Stimulated activated CD8-positive, alpha-beta memory T cell treated with anti-CD3 and anti-CD28 coated beads, Interleukin-7, amount 100 ng/mL, for 48 hours (primary cell): ENCODE results near the gene SLK.

Source experiments
- DNase-seq, 2 donors: peaks; one replicate each; pipeline ENCODE4 v3.0.0-alpha.2; 2020; ENCODE audit warnings: low read depth in 1 of 2; ENCODE audit errors: extremely low read depth in 1 of 2

SLK gene

DNA sequence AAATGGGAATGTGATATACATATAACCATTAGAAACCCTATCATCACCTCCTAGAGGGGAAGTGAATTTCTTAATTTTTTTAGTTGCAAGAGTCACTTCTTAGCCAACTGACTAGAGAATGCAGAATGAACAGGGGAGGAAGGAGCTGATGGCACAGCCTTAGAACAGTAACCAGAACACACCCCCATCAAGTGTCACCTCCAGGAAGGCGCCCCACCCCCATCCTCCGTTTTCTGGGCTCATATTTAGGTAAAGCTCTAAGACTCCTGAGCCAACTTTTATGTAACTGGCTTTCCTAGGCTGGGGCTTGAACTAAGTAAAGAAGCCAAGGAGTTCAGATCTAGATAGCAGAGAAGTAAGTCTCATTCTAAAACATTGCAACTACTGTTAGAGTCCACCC is 64.7 kb downstream of the SLK start:
- no peak for DNase-seq

- DNase-seq = no peak
Measured at GRCh38 chr10:104032144-104032775, 65.3 kb downstream of the SLK start.

DNA sequence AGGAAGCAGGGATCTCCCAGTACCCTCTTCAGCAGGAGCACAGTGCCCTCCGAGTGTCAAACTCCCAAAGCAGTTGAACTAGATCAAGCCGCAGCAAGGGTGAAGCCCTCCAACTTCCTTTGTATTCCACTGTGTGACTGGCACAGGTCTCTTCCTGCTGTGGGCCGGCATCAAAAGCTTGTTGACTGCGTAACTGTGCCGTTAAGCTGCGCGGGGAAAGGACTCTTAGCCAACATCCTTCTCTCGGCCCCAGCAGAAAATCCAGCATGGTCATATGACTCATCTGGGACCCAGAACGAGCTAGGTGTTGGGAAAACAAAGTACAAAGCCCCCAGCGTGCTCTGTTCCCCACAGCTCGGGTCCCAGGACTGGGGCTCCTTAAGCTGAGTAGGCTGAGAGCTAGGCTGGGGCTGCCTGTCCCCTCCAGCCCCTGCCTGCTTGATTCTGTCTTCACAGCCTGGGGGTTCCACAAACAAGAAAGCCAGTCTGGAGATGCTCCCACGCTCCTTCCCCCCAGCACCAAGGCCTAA is 66.5 kb downstream of the SLK start:
- DNase-seq = no peak

DNA sequence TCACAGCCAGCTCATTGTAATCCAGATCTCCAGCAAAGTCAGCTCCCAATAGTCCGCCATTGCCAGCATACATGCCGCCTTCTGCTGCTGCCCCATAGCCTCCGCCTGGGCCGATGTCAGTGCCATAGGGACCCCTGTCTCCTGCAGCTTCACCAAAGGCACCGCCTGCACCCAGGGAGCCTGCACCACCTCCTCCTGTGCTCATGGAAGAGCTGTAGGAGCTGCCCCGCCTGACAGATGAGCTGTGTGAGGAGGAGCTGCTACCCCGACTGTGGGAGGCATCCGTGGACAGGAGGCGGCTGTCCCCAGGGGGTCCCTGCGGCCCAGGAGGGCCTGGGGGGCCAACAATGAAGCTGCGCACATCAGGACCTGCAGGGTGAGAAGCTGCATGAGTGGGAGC is 67.0 kb downstream of the SLK start:
- no peak for DNase-seq

- DNase-seq = no peak
Measured at GRCh38 chr10:104034401-104035193, 67.7 kb downstream of the SLK start.

DNA sequence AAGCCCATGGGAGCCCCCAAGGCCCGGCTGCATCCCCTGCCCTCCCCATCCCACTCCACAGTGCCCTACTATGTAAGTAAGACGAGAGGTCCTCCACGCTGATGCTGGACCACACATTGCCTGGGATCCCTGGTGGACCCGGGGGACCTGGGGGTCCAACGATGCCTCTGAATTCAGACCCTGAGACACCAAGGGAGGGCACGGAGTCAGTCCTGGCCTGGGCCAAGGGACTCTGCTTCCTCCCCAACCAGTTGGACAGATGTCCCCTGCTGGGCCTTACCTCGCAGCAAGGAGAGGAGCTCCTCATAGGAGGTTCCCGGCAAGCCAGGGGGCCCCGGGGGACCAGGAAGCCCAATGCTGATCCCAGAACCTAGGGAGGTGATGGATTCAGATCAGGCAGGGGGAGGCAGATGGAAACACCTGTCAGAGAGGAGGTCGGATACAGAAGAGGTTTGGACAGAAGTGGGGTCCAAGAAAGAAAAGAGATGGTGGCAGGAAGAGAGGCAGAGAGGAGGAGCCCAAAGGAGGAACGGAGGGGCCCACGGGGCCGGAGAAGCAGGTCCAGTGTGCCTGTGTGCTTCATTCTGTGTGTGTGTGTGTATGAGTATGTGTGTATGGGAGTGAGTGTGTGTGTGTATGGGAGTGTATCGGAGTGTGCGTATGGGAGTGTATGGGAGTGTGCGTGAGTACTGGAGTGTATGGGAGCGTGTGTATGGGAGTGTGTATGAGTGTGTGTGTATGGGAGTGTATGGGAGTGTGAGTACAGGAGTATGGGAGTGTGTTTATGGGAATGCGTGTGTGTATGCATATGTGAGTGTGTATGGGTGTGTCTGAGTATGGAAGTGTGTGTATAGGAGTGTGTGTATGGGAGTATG is 68.5 kb downstream of the SLK start:
- DNase-seq = no peak

DNA sequence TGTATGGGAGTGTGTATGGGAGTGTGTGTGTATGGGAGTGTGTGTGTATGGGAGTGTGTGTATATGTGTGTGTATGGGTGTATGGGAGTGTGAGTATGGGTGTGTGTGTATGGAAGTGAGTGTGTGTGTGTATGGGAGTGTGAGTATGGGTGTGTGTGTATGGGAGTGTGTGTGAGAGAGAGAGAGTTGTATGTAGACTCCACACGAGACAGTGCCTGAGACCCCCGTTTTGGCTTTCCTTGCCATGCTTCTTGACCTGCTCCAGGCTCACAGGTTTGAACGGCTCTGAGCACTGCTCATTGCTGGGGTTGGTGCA is 69.1 kb downstream of the SLK start:
- no peak for DNase-seq

DNA sequence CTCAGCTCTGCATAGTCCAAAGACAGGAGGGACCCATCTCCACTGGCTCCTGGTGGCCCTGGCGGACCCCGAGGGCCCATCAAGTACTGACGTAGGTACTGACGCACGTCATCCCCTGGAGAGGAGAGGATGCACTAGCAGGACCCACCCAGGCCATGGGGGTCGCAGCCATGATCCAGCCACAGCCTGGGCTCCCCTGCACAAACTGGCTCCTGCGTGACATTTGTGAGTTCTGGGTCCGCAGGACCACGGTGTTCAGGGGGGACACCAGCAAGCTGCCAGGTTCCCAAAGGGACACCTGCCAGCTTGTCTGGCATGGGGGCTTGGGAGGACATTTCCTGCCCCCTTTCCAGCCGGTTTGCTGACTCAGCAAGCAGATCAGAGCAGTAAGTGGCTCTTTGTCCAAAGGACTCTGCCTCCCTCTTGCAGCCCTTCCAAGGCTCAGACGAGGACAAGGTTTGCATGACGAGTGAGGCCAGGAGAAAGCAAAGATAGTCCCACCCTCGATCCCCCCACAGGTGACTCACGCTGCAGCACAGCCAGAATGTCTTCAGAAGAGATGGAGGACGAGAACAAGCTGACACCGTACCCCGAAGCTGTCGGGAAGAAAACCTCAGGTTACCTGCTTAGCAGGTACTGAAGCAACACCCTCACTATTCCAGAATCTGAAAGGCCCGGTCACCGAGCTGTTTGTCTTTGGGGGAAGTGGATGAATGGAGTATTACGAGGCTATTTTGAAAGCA is 69.7 kb downstream of the SLK start:
- DNase-seq = no peak

DNA sequence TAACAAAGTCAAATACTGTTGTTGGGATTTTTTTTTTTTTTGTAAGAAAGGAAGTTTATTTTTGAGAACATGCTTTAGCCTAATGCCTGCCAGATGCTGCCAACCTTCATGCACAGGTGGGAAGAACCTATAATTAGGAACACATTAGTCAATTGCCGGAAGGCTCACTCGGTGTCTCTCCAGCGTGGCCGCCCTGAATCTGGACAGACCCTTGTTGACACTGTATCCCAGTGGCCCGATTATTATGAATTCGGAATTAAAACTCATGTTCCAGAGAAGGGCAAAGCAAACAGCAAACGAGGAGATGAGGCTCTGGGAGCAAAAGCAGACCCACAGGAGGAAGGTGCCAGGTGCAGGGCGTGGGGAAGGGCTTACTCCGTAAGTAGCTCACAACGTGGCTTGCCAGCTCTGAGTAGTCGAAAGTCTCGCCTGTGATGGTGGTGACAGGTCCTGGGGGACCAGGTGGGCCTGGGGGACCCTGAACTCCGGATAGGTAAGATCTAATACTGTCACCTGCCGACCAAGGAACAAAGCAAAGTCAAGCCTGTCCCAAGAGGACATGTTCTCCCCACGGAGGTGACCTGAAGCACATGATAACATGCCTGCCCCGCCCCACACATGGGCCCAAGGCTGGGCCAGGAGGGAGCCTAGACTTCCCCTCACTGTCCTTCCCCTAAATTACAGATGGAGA is 70.5 kb downstream of the SLK start:
- DNase-seq = no peak

DNA sequence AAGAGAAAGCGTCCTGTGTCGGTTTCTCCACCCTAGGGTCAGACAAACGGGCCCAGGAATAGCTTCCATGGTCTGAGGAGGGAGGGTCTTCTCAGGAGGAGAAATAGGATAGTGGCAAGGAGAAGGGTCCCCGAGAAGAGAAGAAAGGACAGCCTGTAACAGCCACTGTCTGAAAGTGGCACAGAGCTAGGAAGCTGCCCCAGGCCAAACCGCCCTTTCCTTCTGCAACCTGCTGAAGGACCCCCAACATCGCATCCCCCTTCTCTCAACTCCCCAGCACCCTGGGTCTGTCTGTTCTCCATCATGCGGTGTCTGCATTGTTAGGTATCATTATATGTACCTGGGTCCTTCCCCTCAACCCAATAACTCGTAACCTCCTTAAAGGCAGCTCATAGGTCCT is 71.6 kb downstream of the SLK start:
- no peak for DNase-seq

- DNase-seq = no peak
Measured at GRCh38 chr10:104038958-104039752, 72.2 kb downstream of the SLK start.

DNA sequence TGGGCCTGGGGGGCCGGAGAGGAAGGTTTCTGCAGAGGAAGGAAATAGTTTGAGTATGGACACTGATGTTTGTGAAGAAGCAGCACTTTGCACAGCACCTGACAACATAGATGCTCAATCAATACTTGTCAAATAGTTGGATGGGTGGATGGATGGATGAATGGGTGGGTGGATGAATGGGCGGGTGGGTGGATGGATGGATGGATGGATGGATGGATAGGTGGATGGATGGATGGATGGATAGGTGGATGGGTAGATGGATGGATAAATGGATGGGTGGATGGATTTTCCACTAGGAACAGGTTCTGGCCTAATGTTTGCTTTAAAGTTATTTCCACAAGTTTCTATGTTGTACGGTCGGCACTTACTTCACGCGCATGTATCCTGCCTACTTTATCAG is 73.4 kb downstream of the SLK start:
- no peak for DNase-seq

DNA sequence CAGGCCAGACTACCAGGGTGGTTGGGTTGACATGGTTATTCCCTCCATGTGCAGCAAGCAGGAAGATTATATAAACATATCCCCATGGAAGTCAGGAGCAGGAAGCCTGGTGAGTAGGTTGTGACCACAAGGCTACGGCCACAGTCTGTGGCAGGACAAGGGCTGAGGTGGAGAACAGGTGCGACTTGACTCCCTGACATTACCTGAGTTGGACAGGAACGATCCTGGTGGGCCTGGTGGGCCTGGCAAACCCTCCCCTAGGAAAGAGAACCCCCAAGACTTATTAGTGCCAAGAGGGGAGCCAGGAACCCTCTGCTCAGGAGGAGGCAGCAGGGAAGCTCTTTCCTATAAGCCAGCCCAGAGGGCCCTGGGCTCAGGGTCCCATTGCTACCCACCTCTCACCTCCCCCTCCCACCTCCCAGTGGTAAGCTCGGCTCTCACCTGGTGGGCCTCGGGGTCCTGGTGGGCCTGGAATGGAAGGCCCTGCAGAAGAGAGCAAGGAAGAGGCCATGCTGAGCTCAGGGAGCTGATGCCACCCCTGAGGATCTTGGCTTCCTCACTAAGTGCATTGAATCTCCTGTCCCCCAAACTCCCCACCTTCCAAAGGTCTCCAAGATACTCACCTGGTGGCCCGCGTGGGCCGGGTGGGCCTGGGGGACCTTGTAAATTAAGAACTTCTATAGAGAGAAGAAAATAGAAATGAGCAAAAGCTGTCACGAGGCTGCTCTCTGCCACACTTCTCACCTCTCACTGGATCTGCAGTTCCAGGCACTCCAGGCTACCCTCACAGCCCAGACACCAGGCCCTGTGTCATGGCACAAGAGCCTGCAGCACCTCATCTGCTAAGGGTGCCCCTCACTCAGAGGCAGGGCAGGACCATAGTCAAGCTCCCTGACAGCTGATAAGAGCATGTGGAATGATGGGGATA is 74.2 kb downstream of the SLK start:
- DNase-seq = no peak

- no peak for DNase-seq
Measured at GRCh38 chr10:104041891-104042535, 75.1 kb downstream of the SLK start.

DNA sequence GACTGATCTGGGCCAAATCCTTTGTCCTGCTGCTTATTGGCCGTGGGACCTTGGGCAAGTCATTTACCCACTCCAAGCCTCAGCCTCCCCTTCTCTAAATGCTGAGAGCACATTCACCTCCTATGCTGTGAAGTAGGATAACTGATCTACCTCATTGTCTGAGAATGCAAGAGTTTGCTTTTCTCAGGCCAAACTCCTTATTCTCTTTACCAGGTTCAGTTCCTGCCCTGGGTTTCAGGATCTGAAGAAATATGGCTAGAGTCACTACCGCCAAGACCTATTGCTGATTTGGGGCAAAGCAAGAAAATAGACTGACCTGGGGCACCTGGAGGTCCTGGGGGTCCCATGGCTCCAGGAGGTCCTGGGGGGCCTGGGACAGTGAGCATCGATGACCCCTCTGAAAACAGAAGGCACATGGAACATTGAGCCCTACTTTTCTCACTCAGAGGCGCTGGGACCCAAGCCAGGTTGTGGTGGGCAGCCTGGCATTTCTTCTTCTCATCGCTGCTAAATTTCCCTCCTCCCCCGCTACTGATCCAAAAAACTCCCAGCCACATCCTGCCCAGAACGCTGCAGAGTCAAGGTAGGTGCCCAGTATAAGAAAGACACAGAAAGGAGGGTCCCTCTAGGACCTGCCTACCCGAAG is 76.4 kb downstream of the SLK start:
- DNase-seq = no peak

DNA sequence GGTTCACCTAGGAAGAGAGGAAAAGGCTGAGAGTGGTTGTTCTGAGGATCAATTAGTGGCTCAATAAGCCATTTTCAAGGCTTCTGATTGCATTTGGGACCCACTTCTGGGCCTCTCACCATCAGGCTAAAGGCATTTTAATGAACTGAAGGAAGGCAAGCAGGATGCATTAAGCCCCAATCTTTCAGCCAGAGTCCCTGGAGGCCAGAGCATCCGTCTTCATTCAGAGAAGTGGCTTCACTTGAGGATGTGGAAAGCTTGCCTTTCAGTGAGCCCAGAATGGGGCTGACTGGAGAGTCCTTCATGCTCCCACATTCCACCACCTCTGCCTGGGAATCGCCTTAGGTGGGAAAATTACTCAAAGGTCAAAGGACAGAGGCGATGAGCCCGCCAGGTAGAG is 76.9 kb downstream of the SLK start:
- DNase-seq = no peak
